GM23338 (cell line): ENCODE measurements around the gene TXNL4A. TPM values are rescaled to one million over a fixed set of nuclear protein-coding genes. Genes with fewer than 3 reads are reported as not detected.

ENCODE experiments used
- ATAC-seq: fragments of 200-7000 bp; cut with Tn5 transposase; 3 replicates; pipeline ENCODE4 v1.9.1; 2020
- DNase-seq: peaks from one replicate; pipeline ENCODE4 v3.0.0-alpha.2; 2015; ENCODE audit warnings: low spot score
- H2AFZ ChIP-seq: fragments of 200-600 bp; sonication (generic); 2 replicates; pipeline ENCODE4 v1.8.0; 2016; ENCODE audit warnings: antibody characterized with exemption, mild to moderate bottlenecking, moderate library complexity
- H3F3A ChIP-seq: fragments of 200-600 bp; sonication (generic); replicated peaks from 2 replicates; pipeline ENCODE4 v1.8.0; 2017; ENCODE audit warnings: antibody characterized with exemption, mixed run types, low read depth
- H3K27ac ChIP-seq: fragments of 200-600 bp; sonication (generic); 2 replicates; pipeline ENCODE4 v1.6.1; 2016; ENCODE audit warnings: low read depth
- H3K27me3 ChIP-seq: fragments of 200-600 bp; sonication (generic); 2 replicates; pipeline ENCODE4 v1.8.0; 2016; ENCODE audit warnings: mild to moderate bottlenecking, mixed run types, moderate library complexity; ENCODE audit not compliant: insufficient read depth
- H3K36me3 ChIP-seq: fragments of 200-600 bp; sonication (generic); 2 replicates; pipeline ENCODE4 v1.8.0; 2016; ENCODE audit warnings: mild to moderate bottlenecking; ENCODE audit not compliant: insufficient read depth
- H3K4me1 ChIP-seq: fragments of 200-600 bp; sonication (generic); 2 replicates; pipeline ENCODE4 v1.8.0; 2016; ENCODE audit warnings: mild to moderate bottlenecking, moderate library complexity; ENCODE audit not compliant: insufficient read depth
- H3K4me2 ChIP-seq: fragments of 200-600 bp; sonication (generic); 2 replicates; pipeline ENCODE4 v1.7.1; 2017; ENCODE audit warnings: mixed run types
- H3K4me3 ChIP-seq: fragments of 200-600 bp; sonication (generic); 2 replicates; pipeline ENCODE4 v1.6.1; 2016; ENCODE audit warnings: mixed run types
- H3K79me2 ChIP-seq: fragments of 200-600 bp; sonication (generic); replicated peaks from 2 replicates; pipeline ENCODE4 v1.8.0; 2017; ENCODE audit warnings: mild to moderate bottlenecking; ENCODE audit not compliant: insufficient read depth
- H3K9me2 ChIP-seq: fragments of 200-600 bp; sonication (generic); 2 replicates; pipeline ENCODE4 v1.8.0; 2017; ENCODE audit not compliant: insufficient read depth
- H4K20me1 ChIP-seq: fragments of 200-600 bp; sonication (generic); replicated peaks from 2 replicates; pipeline ENCODE4 v1.8.0; 2017; ENCODE audit warnings: mild to moderate bottlenecking; ENCODE audit not compliant: insufficient read depth
- H3K27ac Mint-ChIP-seq: 2 replicates; pipeline ENCODE4 v1.8.0; 2020; ENCODE audit warnings: inconsistent platforms, mild to moderate bottlenecking, moderate library complexity, mixed read lengths
- H3K27me3 Mint-ChIP-seq: 3 replicates; pipeline ENCODE4 v1.8.0; 2022; ENCODE audit warnings: low read depth, mild to moderate bottlenecking, moderate library complexity, mixed read lengths, inconsistent platforms; ENCODE audit not compliant: insufficient read depth, poor library complexity
- H3K36me3 Mint-ChIP-seq: 3 replicates; pipeline ENCODE4 v1.8.0; 2021; ENCODE audit warnings: low read depth, mild to moderate bottlenecking, inconsistent platforms, moderate library complexity, mixed read lengths
- H3K4me1 Mint-ChIP-seq: 3 replicates; pipeline ENCODE4 v1.8.0; 2020; ENCODE audit warnings: mild to moderate bottlenecking, inconsistent platforms, mixed read lengths
- H3K4me3 Mint-ChIP-seq: 3 replicates; pipeline ENCODE4 v1.8.0; 2021; ENCODE audit warnings: moderate library complexity, mild to moderate bottlenecking, inconsistent platforms, mixed read lengths
- H3K9me3 Mint-ChIP-seq: 3 replicates; pipeline ENCODE4 v1.8.0; 2020; ENCODE audit warnings: moderate library complexity, mild to moderate bottlenecking, inconsistent platforms, mixed read lengths
- CREB1 ChIP-seq: fragments of 250-450 bp; sonication (Bioruptor Pico); IDR thresholded peaks from 2 replicates; pipeline ENCODE4 v1.5.0; 2020; ENCODE audit warnings: low read depth, mild to moderate bottlenecking, moderate library complexity
- EZH2 ChIP-seq: fragments of 200-600 bp; sonication (generic); IDR thresholded peaks from one replicate; pipeline ENCODE4 v1.8.0; 2017; ENCODE audit warnings: antibody characterized with exemption, mild to moderate bottlenecking, low read depth; ENCODE audit not compliant: unreplicated experiment
- JUNB ChIP-seq: IDR thresholded peaks from one replicate; pipeline ENCODE4 v1.6.1; 2016; ENCODE audit warnings: antibody characterized with exemption; ENCODE audit not compliant: unreplicated experiment
- NANOG ChIP-seq: IDR thresholded peaks from 2 replicates; pipeline ENCODE4 v1.6.1; 2016; ENCODE audit warnings: antibody characterized with exemption, borderline replicate concordance
- REST ChIP-seq: IDR thresholded peaks from one replicate; pipeline ENCODE4 v1.6.1; 2018; ENCODE audit warnings: antibody characterized with exemption; ENCODE audit not compliant: unreplicated experiment
- STAT1 ChIP-seq: IDR thresholded peaks from one replicate; pipeline ENCODE4 v1.6.1; 2016; ENCODE audit warnings: antibody characterized with exemption; ENCODE audit not compliant: unreplicated experiment
- ZNF114 ChIP-seq: fragments of 250-450 bp; sonication (Bioruptor Pico); IDR thresholded peaks from 2 replicates; pipeline ENCODE4 v1.5.0; 2020; ENCODE audit warnings: mild to moderate bottlenecking, moderate library complexity
- ZNF331 ChIP-seq: fragments of 250-450 bp; sonication (Bioruptor Pico); IDR thresholded peaks from 2 replicates; pipeline ENCODE4 v1.5.0; 2020; ENCODE audit warnings: low read depth, mild to moderate bottlenecking, moderate library complexity
- ZNF462 ChIP-seq: fragments of 250-450 bp; sonication (Bioruptor Pico); IDR thresholded peaks from 2 replicates; pipeline ENCODE4 v1.5.0; 2020; ENCODE audit warnings: mild to moderate bottlenecking, moderate library complexity
- polyA plus RNA-seq: library from polyadenylated mRNA; unstranded; fragments of >200 nt; fragmentation: Nextera tagmentation; extraction: Ambion mirVana; gene quantifications from 2 replicates; pipeline ENCODE4 v1.2.1, GENCODE V29; 2016
- total RNA-seq: library from RNA; depleted of rRNA; stranded (reverse); fragments of >200 nt; shearing (Covaris generic); gene quantifications from 2 replicates; pipeline ENCODE4 v1.2.3, GENCODE V29; 2014
- TF ChIP-seq, protein P1 (sequence below), 2 experiments: fragments of 200-600 bp in 1 of 2; sonication (generic) in 1 of 2; conservative IDR thresholded peaks; 2 replicates each; pipeline versions ENCODE4 v1.5.1 to v1.6.1; 2016 to 2017; ENCODE audit warnings: antibody characterized with exemption in 2 of 2, low read depth in 2 of 2, mild to moderate bottlenecking in 2 of 2, moderate library complexity in 1 of 2

TXNL4A gene
- total and polyA plus RNA-seq, 2 experiments from 2014 or later: 51.0 to 271 TPM

DNA sequence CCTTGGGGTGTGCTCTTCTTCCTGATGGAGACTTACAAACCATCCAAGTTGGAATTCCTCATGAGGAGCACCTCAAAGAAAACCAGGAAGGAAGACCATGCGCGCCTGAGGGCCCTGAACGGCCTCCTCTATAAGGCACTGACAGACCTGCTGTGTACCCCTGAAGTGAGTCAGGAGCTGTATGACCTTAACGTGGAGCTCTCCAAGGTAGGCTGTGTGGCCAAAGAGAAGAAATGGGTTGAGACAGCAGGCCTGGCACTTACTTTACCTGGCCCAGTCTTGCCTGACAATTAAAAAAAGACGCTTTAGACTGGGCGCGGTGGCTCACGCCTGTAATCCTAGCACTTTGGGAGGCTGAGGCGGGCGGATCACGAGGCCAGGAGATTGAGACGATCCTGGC lies 48.9 kb upstream of the TXNL4A start:
- Mint-ChIP-seq H3K9me3 (no peaks in the 10 kb centered on the region; the same call in 2 of the 3 replicates), H3K27me3 (peaks cover 17% of the 10 kb centered on the region), H3K4me3 (no peak overlapping the region), H3K4me1 (peaks cover 18% of the 10 kb centered on the region; the same call in 2 of the 3 replicates), H3K27ac (no peak overlapping the region), H3K36me3 (peaks cover 33% of the 10 kb centered on the region)
- Histone ChIP-seq H4K20me1 (peaks cover 10% of the 10 kb centered on the region; the same call in 1 of the 2 replicates), H3K4me2 (no peak overlapping the region), H3F3A (no peaks in the 10 kb centered on the region), H2AFZ (no peak overlapping the region), H3K4me1 (no peaks in the 10 kb centered on the region; the same call in 1 of the 2 replicates), H3K27ac (no peak overlapping the region), H3K36me3 (no peaks in the 10 kb centered on the region), H3K27me3 (no peaks in the 10 kb centered on the region), H3K9me2 (no peaks in the 10 kb centered on the region; the same call in 1 of the 2 replicates), H3K4me3 (no peak overlapping the region), H3K79me2 (peaks cover 54% of the 10 kb centered on the region)
- TF ChIP-seq NANOG (no peak), JUNB (no peak), ZNF114 (no peak), EZH2 (no peak), REST (peak; percentile 43), CREB1 (no peak)
- TF ChIP-seq, protein P1, sequence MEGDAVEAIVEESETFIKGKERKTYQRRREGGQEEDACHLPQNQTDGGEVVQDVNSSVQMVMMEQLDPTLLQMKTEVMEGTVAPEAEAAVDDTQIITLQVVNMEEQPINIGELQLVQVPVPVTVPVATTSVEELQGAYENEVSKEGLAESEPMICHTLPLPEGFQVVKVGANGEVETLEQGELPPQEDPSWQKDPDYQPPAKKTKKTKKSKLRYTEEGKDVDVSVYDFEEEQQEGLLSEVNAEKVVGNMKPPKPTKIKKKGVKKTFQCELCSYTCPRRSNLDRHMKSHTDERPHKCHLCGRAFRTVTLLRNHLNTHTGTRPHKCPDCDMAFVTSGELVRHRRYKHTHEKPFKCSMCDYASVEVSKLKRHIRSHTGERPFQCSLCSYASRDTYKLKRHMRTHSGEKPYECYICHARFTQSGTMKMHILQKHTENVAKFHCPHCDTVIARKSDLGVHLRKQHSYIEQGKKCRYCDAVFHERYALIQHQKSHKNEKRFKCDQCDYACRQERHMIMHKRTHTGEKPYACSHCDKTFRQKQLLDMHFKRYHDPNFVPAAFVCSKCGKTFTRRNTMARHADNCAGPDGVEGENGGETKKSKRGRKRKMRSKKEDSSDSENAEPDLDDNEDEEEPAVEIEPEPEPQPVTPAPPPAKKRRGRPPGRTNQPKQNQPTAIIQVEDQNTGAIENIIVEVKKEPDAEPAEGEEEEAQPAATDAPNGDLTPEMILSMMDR (conservative IDR thresholded peaks at IDR 0.05; ENCODE audit: low read depth in 2 of 2): no peak
- no peak for DNase-seq
- ATAC-seq: no peak

- no peak for DNase-seq
- Mint-ChIP-seq H3K27me3 (peaks cover 14% of the 10 kb centered on the region), H3K4me3 (peak overlapping the region; percentile 84)
- TF ChIP-seq ZNF462 (CRISPR knock-in tag) (no peak), ZNF331 (no peak), CREB1 (no peak), STAT1 (no peak)
These were observed 47.6 kb upstream of the TXNL4A start for GRCh38 chr18:80035997-80036396.

More at GRCh38 chr18:80035997-80036396, 47.6 kb upstream of the TXNL4A start:
- H3K4me1 Mint-ChIP-seq: peaks cover 21% of the 10 kb centered on the region
- Histone ChIP-seq H3K9me2 (no peaks in the 10 kb centered on the region; the same call in 1 of the 2 replicates), H3K4me1 (no peaks in the 10 kb centered on the region; the same call in 1 of the 2 replicates), H3K27ac (no peak overlapping the region), H4K20me1 (peaks cover 10% of the 10 kb centered on the region; the same call in 1 of the 2 replicates), H3K79me2 (peaks cover 54% of the 10 kb centered on the region), H3K4me3 (peak overlapping the region; percentile 66), H3K27me3 (no peaks in the 10 kb centered on the region), H3K4me2 (peak overlapping the region; percentile 88), H2AFZ (no peak overlapping the region), H3K36me3 (no peaks in the 10 kb centered on the region), H3F3A (no peaks in the 10 kb centered on the region)
- H3K9me3 Mint-ChIP-seq: no peaks in the 10 kb centered on the region; the same call in 2 of the 3 replicates
- ATAC-seq: no peak
- H3K36me3 Mint-ChIP-seq: peaks cover 27% of the 10 kb centered on the region
- no peak overlapping the region for H3K27ac Mint-ChIP-seq
